OCI-LY7 (cell line): ENCODE results near the gene PAQR4. TPM values are rescaled to one million over a fixed set of nuclear protein-coding genes. Genes with fewer than 3 reads are reported as not detected.

Experiments used
- BruUV-seq: library from RNA; stranded (reverse); fragments of 400-500 nt; replicated peaks from 2 replicates; lab custom pipeline; 2021; lab: Mats Ljungman, UMichigan
- CTCF ChIA-PET: fragments of 300-600 bp; sonication (Branson Sonifier 250); formaldehyde crosslinking; loops from one replicate; lab custom pipeline; 2022; ENCODE audit warnings: antibody characterized with exemption; ENCODE audit not compliant: unreplicated experiment; lab: Charles Lee
- POLR2A ChIA-PET: fragments of 300-600 bp; sonication (Branson Sonifier 250); formaldehyde crosslinking; loops from one replicate; lab custom pipeline; 2022; ENCODE audit warnings: antibody characterized with exemption; lab: Charles Lee
- DNase-seq: peaks from one replicate; pipeline ENCODE4 v3.0.0-alpha.2; 2015; ENCODE audit warnings: low spot score
- H2AFZ ChIP-seq: fragments of 200-600 bp; sonication (generic), shearing (Covaris generic); 2 replicates; pipeline ENCODE4 v1.6.1; 2014; ENCODE audit warnings: mild to moderate bottlenecking, antibody characterized with exemption, low read length, moderate library complexity
- H3K27ac ChIP-seq: fragments of 200-600 bp; sonication (generic); 2 replicates; pipeline ENCODE4 v1.5.1; 2014; ENCODE audit warnings: mixed run types, low read depth, mild to moderate bottlenecking, moderate library complexity, low read length, inconsistent platforms; ENCODE audit not compliant: poor library complexity, severe bottlenecking
- H3K36me3 ChIP-seq: fragments of 200-600 bp; sonication (generic); 2 replicates; pipeline ENCODE4 v1.6.1; 2014; ENCODE audit warnings: mild to moderate bottlenecking, antibody characterized with exemption, low read length, moderate library complexity, mixed read lengths; ENCODE audit not compliant: insufficient read depth
- H3K4me1 ChIP-seq: fragments of 200-600 bp; sonication (generic); 2 replicates; pipeline ENCODE4 v1.5.1; 2014; ENCODE audit warnings: mild to moderate bottlenecking, low read length; ENCODE audit not compliant: insufficient read depth, poor library complexity, severe bottlenecking
- H3K4me2 ChIP-seq: fragments of 200-600 bp; sonication (generic); 2 replicates; pipeline ENCODE4 v1.6.1; 2014; ENCODE audit warnings: mild to moderate bottlenecking, low read length
- H3K4me3 ChIP-seq: fragments of 200-600 bp; sonication (generic); 2 replicates; pipeline ENCODE4 v1.5.1; 2014; ENCODE audit warnings: mild to moderate bottlenecking, low read depth, low read length; ENCODE audit not compliant: poor library complexity, severe bottlenecking
- H3K79me2 ChIP-seq: fragments of 200-600 bp; sonication (generic); 2 replicates; pipeline ENCODE4 v1.6.1; 2016; ENCODE audit warnings: low read depth, mild to moderate bottlenecking, low read length, moderate library complexity, mixed read lengths; ENCODE audit not compliant: insufficient read depth
- H3K9me2 ChIP-seq: fragments of 200-600 bp; sonication (generic); 2 replicates; pipeline ENCODE4 v1.6.1; 2016; ENCODE audit warnings: mild to moderate bottlenecking, low read length, mixed read lengths; ENCODE audit not compliant: insufficient read depth
- H3K9me3 ChIP-seq: fragments of 200-600 bp; sonication (generic); 2 replicates; pipeline ENCODE4 v1.6.1; 2014; ENCODE audit warnings: mild to moderate bottlenecking, mixed run types, low read length, mixed read lengths
- H4K20me1 ChIP-seq: fragments of 200-600 bp; sonication (generic); 2 replicates; pipeline ENCODE4 v1.6.1; 2014; ENCODE audit warnings: mild to moderate bottlenecking, antibody characterized with exemption, low read length, moderate library complexity, mixed read lengths; ENCODE audit not compliant: insufficient read depth
- EZH2phosphoT487 ChIP-seq: fragments of 200-600 bp; sonication (generic); IDR thresholded peaks from 2 replicates; pipeline ENCODE4 v1.6.1; 2018; ENCODE audit warnings: low read depth, borderline replicate concordance, mild to moderate bottlenecking, mixed run types, antibody characterized with exemption, low read length, moderate library complexity, mixed read lengths
- intact Hi-C: fragments of 100-400 bp; cut with micrococcal nuclease; formaldehyde crosslinking; loops from one replicate; pipeline ENCODE4 v1.10.0; 2022; ENCODE audit not compliant: unreplicated experiment
- total RNA-seq, 2 experiments: library from RNA; depleted of rRNA in 1 of 2; stranded (reverse); fragments of >200 nt in 1 of 2; shearing (Covaris generic) in 1 of 2; gene quantifications; 2 replicates each; pipeline ENCODE4 v1.2.3, GENCODE V29; 2014 to 2022
- TF ChIP-seq, protein P1 (sequence below): fragments of 200-600 bp; sonication (generic); conservative IDR thresholded peaks from 2 replicates; pipeline ENCODE4 v1.5.1; 2014; ENCODE audit warnings: mild to moderate bottlenecking, antibody characterized with exemption, low read length, moderate library complexity, mixed read lengths

The PAQR4 gene
- total RNA-seq, 2 experiments from 2014 or later = 49.1 to 59.7 TPM

DNA sequence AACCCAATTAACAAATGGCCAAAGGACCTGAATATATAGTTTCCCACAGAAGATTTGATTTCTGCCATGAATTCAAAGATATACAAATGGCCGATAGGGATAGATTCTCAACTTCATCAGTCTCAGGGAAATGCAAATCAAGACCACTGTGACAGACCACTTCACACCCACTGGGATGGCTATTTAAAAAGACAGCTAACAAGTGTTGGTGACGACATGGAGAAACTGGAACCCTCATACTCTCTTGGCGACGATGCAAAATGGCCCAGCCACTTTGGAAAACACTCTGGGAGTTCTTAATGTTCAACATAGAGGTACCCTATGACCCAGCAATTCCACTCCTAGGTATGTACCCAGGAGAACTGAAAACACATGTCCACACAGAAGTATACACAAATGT, 22.5 kb upstream of the PAQR4 start:
- ChIA-PET POLR2A (interaction anchor here (0.6 kb wide), 1 partner anchor 15 kb away, joined by 5 read pairs; no protein-coding TSS in a partner anchor), CTCF (no interaction called here)
- Histone ChIP-seq H3K9me3 (no peaks in the 10 kb centered on the region), H2AFZ (no peak overlapping the region), H3K9me2 (no peaks in the 10 kb centered on the region), H3K4me1 (no peaks in the 10 kb centered on the region), H4K20me1 (no peaks in the 10 kb centered on the region), H3K27ac (no peak overlapping the region), H3K4me3 (no peak overlapping the region), H3K4me2 (no peak overlapping the region), H3K79me2 (no peaks in the 10 kb centered on the region), H3K36me3 (no peaks in the 10 kb centered on the region)
- BruUV-seq = no TSS peak
- intact Hi-C loops = no loop called here
- DNase-seq = no peak
- TF ChIP-seq, protein P1, sequence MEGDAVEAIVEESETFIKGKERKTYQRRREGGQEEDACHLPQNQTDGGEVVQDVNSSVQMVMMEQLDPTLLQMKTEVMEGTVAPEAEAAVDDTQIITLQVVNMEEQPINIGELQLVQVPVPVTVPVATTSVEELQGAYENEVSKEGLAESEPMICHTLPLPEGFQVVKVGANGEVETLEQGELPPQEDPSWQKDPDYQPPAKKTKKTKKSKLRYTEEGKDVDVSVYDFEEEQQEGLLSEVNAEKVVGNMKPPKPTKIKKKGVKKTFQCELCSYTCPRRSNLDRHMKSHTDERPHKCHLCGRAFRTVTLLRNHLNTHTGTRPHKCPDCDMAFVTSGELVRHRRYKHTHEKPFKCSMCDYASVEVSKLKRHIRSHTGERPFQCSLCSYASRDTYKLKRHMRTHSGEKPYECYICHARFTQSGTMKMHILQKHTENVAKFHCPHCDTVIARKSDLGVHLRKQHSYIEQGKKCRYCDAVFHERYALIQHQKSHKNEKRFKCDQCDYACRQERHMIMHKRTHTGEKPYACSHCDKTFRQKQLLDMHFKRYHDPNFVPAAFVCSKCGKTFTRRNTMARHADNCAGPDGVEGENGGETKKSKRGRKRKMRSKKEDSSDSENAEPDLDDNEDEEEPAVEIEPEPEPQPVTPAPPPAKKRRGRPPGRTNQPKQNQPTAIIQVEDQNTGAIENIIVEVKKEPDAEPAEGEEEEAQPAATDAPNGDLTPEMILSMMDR = no peak
- TF ChIP-seq EZH2phosphoT487 = no peak

DNA sequence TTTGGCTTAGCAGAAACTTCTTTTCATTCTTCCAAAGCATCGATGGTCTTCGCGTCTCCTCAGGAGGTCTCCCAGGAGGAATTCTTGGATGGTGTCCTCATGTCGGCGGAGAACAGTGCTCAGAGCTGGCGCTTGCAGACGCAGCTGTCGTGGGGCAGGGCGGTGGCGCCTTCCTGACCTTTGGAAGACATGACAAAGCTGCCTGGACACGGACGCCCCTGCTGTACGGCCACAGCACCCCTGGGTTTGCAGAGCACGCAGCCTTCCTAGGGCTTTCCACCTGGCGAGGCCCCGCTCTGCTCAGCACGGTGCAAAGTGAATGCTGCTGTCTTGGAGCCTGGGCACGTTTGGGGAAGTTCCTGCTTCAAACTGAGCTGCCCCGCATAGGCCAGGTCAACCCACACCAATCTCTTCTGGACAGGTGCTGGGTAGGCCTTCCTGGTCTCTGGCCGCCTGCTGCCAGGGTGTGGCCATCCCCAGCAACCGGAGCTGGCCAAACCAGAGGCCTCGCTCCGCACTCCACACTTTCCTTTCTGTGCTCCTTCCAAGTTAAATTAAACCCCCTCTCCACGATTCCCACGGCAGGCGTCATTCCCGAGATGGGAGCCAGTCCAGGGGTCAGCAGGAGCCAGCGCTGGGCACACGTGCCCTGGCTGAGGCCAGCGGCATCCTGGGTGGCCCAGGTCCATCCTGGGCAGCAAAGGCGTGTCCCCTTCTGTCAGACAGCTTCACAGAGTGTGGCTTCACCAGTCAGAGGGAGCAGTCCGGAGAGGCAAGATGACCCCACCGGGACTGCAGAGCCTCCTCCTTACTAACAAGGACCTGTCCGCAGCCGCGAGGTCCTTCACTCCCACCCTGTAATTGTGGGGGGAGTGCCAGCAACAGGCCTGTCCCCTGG, 20.1 kb upstream of the PAQR4 start:
- Histone ChIP-seq H3K9me2 (no peaks in the 10 kb centered on the region), H3K4me1 (peaks cover 20% of the 10 kb centered on the region), H3K27ac (no peak overlapping the region), H3K79me2 (no peaks in the 10 kb centered on the region), H3K36me3 (no peaks in the 10 kb centered on the region), H4K20me1 (no peaks in the 10 kb centered on the region), H3K4me3 (no peak overlapping the region), H3K4me2 (no peak overlapping the region), H2AFZ (no peak overlapping the region), H3K9me3 (no peaks in the 10 kb centered on the region)
- ChIA-PET CTCF (no interaction called here), POLR2A (no interaction called here)
- TF ChIP-seq, protein P1 = no peak
- no peak for TF ChIP-seq EZH2phosphoT487
- no TSS peak for BruUV-seq
- DNase-seq = no peak
- intact Hi-C loops = no loop called here

DNA sequence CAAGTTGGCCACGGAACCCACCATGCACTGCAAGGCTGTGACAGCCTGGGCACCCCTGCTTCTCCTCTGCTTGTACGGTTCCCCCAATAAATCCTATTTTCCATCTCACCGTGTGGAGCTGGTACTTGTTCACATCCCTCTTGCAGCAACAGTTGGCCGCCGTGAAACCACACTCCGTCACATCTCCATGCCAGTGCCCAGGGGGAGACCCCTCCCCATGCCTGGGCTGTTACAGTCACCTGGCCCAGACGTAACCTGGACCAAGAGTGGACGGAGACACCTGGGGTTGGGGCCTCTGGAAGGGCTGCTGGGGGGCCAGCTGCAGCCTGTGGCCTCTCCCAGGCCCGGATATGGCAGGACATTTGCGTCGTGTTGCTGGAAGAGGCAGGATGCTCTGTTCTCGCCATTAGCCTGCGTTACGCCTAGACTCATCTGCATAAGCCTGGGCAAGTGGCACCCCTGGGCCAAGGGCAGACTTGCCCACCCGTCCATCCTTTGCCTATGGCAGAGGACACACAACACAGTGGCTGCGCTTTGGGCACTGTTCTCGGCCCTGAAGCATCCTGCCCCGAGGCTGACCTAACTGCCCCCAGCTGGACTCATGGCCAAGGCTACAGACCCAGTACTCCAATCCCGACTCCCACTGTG, 19.3 kb upstream of the PAQR4 start:
- Histone ChIP-seq H4K20me1 (no peaks in the 10 kb centered on the region), H3K4me3 (no peak overlapping the region), H3K79me2 (no peaks in the 10 kb centered on the region), H3K27ac (no peak overlapping the region), H2AFZ (no peak overlapping the region), H3K4me1 (peaks cover 28% of the 10 kb centered on the region), H3K9me3 (no peaks in the 10 kb centered on the region), H3K4me2 (no peak overlapping the region), H3K9me2 (no peaks in the 10 kb centered on the region), H3K36me3 (no peaks in the 10 kb centered on the region)
- CTCF ChIA-PET = no interaction called here
- no peak for DNase-seq
- intact Hi-C loops = no loop called here
- POLR2A ChIA-PET = no interaction called here
- TF ChIP-seq, protein P1 = no peak
- TF ChIP-seq EZH2phosphoT487 = no peak
- no TSS peak for BruUV-seq
